Esophagus mucosa (tissue), 1 donor: ENCODE measurements around the gene SERHL2. TPM values are rescaled to one million over a fixed set of nuclear protein-coding genes. Genes with fewer than 3 reads are reported as not detected.
"Not testable (repeated sequence)": the region's sequence is repeated elsewhere in the genome, so short reads cannot be mapped to it uniquely, and the experiment has no call there.

Experiments
- ATAC-seq: fragments of 200-7000 bp; cut with Tn5 transposase; one replicate; pipeline ENCODE4 v1.9.1; 2020
- total RNA-seq: library from RNA; stranded (reverse); gene quantifications from one replicate; pipeline ENCODE4 v1.2.4, GENCODE V29; 2023
- donor health status: DM: yes; HTN: yes; CAD: no.

SERHL2 gene, protein sequence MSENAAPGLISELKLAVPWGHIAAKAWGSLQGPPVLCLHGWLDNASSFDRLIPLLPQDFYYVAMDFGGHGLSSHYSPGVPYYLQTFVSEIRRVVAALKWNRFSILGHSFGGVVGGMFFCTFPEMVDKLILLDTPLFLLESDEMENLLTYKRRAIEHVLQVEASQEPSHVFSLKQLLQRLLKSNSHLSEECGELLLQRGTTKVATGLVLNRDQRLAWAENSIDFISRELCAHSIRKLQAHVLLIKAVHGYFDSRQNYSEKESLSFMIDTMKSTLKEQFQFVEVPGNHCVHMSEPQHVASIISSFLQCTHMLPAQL
- total RNA-seq: 2.8 TPM

DNA sequence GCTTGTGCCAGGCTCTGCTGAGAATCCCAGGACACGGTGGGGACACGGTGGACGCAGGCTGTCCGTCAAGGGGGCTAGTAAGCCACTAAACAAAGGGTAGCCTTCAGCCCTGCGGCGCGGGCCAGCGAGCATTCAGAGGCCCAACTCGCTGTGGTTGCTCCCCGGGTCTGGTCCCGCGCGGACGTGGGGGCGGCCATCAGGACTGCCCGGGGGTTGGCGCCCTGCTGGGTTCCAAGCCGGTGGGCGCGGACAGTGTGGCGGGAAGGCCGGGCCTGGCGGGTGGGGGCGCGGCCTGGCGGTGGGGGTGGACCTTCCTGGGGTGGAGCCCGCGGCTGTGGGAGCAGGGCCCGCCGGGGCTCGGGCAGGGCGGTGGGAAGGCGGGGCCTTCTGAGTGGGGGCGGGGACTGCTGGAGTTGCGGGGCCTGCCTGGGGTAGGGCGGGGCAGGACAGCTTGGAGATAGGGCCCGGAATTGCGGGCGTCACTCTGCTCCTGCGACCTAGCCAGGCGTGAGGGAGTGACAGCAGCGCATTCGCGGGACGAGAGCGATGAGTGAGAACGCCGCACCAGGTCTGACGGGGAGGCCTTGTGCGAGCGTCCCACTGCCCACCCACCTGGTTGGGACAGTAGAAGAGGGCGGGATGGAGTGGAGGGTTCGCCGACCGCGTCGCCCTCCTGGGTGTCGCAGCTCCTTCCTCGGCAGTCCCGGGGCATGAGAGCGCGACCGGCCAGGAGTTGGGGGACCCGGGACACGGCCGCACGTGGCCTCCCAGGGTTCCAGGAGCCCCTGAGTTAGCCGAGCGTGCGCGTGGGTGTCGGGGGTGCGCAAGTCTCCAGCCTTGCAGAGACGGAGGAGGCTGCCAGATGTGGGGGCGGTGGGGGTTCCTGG, at the start of gene SERHL2:
SERHL2 (plus strand) TSS at position 482 of the 887 bp plus-strand sequence; CDS start at position 547, 65 bp downstream.
- ATAC-seq: peak; percentile 87

DNA sequence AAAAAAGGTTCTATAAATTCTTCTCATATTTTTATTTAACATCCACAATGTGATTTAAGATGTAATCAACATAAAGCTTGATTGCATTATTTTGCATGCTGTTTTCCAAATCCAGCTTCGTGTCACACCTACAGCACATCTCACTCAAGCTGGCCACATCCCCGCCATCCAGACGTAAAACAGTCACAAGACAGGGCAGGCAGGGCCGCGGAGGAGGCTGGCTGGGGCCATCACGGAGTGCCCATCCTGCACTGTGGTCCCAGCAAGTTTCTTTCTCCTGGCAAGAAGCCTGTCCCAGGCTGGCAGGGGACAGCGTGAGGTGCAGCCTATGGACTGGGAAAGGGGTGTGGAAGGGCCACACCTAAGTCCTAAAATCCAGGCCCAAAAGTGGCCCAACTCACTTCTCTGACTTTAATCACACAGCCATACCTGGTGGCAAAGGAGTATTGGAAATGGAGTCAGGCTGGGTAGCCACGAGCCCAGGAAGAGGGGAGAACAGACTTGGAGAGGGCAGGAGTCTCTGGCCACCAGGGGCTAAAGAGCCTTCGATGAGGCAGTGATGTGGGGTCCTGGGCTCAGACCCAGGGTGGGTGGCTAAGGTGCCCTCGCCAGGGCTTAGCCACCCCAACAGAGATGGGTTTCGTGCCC, 45.3 kb upstream of the SERHL2 start:
- peak; percentile 16 for ATAC-seq

DNA sequence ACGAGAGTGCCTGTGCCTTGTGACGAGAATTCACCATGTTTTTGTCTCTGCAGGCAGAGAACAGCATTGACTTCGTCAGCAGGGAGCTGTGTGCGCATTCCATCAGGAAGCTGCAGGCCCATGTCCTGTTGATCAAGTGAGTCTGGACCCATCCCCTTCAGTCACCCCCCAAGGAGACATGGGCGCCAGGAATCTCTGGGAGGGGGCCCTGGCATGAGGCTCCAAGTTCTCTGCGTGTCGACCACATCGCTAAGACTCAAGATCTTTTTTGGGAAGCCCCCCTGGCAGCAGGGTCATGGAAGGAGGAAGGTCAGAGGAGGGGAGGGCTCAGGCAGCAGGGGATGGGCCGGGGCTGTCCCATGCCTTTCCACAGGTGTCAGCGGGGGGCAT, 44.8 kb upstream of the SERHL2 start:
- ATAC-seq: peak; percentile 4

DNA sequence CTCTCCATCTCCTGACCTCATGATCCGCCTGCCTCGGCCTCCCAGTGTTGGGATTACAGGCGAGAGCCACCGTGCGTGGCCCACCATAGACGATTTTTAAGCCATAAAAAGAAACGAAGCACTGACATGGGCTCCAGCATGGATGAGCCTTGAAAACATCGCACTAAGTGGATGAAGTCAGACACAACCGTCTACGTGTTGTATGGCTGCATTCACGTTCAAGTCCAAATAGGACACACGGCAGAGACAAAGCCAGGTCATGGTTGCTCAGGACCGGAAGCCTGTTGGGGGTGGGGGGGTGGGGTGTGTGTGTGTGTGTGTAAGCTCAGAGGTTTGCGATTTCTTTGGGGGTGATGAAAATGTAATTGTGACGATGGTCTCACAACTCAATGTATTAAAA, 44.2 kb upstream of the SERHL2 start:
- ATAC-seq: no peak

DNA sequence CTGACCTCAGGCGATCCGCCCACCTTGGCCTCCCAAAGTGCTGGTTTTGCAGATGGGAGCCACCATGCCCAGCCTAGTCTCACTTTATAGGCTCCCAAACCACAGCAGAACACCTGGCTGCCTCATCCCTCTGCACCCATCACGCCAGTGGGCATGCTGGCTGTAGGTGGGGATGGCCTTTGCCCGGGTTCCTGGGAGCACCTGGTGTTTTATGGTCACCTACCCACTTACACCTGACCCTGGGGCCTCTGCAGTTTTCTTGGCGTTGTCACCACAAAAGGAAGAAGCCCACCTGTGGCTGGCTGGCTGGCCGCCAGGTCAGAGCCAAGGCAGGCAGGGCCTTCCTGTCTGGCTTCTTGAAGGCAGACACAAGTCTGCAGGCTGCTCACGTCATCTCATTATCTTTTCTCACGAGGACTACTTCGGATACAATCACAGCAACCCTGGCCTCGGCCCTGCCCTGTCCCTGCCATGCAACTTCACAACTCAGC, 42.3 kb upstream of the SERHL2 start:
- no peak for ATAC-seq

DNA sequence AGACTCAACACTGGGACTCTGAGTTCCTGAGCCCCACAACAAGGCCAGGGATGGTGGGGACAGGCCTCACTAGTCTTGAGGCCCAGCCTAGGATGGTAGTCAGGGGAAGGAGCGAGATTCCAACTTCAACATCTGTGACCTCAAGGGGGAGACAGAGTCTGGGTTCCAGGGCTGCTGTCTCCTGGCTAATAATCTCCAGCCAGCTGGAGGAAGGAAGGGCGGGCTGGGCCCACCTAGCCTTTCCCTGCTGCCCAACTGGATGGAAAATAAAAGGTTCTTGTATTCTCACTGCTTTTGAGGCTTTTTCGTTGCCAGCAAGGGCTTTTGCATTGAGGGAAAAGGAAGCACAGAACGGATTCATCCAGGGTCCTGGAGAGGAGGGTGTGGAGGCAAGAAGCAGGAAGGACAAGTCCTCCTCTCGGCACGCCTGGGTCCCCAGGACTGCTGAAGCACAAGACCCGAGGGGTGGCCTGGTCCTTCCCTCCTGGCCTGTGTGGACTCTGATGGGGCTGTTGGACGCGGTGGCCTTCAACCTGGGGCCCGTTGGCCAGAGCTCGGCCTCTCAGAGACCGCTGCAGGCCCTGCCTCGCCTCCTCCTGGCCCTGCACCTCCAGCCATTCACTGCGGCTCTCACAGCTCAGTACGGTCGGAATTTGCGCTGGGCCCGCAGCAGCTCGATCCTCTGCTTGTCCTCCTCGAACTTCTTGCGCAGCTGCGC, 41.3 kb upstream of the SERHL2 start:
- peak; percentile 7 for ATAC-seq

DNA sequence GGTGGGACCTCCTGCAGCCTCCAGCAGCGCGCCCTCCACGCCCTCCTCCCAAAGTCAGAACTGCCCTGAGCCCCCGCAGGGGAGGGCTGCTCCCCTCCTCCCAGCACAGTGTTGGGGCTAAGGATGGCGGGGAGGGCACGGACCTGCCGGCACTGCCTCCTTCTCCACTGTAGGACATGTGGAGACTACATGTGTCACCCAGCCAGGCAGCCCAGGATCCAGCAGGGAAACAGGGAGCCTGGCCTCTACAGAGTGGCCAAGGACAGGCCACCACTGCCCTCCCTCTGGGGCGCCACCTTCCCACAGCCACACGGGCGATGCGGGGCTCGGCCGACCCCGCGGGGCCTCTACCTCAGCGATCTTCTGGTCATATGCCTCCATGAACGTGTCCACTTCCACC, 39.4 kb upstream of the SERHL2 start:
- not testable (repeated sequence) for ATAC-seq

DNA sequence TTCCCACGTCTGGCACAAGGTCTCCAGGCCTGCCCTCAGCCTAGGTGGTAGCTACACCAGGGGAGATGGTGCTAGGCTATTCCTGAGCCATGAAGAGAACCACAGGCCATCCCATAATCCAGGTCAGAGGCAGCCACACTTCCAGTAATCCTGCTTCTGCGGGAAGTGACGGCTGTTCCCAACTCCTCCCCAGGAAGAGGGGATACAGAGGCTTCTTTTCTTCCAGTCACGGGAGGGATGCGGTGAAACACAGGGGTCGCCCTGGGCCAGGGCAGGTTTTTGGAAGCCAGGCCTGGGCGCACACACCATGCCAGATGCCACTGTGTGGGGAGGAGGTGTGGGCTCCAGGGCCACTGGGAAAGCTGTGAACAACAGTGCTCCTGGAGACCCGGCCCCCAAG, 38.5 kb upstream of the SERHL2 start:
- not testable (repeated sequence) for ATAC-seq

DNA sequence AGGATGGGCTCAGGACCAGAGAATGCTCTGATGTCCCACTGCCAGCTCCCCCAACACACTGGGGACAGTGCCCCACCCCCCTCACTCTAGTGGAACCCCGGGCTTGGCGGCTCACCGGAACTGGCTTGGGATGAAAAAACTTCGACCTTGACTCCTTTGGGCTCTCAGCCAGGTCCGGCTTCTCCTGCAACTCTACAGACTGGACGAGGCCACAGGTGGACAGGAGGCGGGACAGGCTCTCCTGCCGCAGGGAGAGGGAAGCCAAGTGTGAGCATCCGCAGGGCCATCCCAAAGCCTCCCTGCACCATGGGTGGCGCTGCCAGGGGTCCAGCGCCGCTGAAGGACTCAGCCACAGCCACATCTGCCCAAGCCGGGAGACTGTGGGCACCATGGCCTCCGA, 37.9 kb upstream of the SERHL2 start:
- ATAC-seq: no peak

DNA sequence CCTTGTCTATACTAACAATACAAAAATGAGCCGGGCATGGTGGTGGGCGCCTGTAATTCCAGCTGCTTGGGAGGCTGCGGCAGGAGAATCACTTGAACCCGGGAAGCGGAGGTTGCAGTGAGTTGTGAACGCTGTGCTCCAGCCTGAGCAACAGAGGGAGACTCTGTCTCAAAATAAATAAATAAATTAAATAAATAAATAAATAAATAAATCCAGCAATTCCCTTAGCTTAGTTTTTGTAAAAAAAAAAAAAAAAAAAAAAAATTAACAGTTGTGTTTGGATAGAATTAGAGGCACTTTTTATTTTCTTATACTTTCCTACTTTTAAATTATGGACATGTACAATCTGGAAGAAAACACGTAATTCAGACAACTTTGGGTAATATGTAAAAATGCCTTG, 36.7 kb upstream of the SERHL2 start:
- not testable (repeated sequence) for ATAC-seq

DNA sequence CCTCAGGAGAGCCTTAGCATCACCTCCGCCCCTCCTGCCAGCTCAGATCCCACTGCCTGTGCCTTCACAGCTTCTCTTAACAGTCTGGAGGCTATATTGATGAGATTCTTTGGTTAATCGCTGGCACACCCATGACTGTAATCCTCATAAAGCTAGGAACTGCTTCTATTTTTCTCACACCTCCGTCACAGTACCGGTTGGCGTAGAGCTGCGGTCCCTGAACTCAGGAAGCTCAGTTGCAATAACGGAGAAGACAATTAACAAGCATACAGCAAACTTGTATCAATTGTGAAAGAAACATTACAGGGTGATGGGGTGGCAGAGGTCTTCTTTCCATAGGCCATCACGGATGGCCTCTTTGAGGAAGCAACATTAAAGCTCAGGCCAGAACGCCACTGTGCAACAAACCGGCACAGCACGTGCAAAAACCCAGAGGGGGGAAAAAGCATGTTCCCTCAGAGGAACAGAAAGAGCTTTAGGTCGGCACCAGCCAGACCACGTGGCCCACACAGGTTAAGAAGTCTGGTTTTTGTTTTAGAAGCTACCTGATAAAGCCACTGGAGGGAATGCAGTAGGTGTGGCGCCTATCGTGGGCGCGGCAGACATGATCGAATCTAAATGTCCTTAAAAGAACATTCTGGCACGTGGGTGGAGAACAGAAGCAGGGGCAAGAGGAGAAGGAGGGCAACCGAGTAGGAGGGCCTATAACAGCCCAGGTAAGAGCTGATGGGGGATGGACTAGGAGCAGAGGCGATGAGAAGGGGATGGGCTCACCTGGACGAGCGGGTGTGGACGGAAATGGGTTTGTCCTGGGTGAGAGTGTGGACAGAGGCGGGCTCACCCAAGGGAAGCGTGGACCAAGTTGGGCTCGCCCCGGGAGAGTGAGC, 34.9 kb upstream of the SERHL2 start:
- peak; percentile 56 for ATAC-seq

DNA sequence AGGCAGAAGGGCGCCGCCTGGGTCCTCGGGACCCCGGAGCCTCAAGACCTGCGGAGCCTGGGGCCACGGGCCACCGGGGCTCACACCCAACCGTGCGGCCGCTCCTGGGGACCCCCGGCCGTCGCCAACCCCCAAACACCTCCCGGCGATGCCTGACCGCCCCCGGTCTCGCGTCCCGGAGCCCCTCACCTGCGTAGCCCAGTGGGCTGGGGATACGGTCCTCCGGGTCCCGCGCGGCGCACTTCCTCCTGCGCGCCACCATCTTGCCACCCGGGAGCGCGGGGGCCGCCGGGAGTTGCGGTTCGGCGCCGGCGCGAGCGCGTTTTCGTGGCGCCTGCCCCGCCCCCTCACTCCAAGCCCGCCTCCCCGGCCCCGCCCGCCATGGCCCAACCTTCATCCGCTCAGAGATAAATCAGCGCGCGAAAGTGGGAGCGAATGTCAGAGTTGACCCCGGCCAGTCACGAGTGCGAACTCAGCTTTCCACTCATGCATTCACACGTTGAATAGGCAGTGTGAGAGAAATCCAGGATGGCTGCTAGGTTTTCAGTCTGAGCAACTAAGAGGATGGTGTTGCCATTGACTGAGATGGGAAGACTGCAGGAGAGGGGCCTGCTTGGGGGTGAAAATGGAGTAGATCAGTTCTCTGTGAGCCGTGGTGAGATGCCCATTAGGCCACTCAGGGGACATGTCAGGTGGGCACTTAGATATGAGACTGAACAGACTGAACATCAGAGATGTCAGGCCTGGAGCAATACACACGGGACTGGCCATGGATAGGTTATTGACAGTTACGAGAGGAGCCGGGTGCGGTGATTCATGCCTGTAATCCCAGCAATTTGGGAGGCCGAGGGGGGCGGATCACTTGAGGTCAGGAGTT, 34.0 kb upstream of the SERHL2 start, which contains the start of gene RRP7A:
RRP7A (minus strand) TSS at position 272 of the 877 bp plus-strand sequence; CDS start at position 262, 10 bp downstream.
- peak; percentile 85 for ATAC-seq

DNA sequence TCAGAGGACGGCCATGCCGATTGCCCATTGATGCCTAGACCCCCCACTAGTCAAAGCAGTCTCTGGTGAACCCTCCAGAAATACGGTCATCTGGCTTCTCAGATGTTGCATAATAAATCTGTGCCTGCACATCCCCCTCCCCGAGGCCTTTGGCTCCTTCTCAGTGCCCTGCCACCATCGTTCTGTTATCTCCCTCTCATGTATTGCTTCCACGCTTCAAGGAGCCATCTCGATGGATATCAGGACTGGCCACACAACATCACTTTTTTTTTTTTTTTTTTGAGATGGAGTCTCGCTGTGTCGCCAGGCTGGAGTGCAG, 32.6 kb upstream of the SERHL2 start:
- no peak for ATAC-seq

DNA sequence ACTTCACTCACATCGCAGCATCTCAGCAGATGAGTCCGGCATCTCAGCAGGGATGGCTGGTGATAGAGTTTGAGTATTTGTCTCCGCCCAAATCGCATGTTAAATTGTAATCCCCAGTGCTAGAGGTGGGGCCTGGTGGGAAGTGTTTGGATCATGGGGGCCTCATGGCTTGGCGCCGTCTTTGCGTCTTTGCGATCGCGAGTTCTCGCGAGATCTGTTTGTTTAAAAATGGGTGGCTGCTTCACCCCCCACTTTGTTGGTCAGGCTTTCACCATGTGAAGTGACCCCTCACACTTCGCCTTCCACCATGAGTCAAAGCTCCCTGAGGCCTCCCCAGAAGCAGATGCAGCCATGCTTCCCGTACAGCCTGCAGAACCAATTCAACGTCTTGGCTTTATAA, 31.2 kb upstream of the SERHL2 start:
- no peak for ATAC-seq

DNA sequence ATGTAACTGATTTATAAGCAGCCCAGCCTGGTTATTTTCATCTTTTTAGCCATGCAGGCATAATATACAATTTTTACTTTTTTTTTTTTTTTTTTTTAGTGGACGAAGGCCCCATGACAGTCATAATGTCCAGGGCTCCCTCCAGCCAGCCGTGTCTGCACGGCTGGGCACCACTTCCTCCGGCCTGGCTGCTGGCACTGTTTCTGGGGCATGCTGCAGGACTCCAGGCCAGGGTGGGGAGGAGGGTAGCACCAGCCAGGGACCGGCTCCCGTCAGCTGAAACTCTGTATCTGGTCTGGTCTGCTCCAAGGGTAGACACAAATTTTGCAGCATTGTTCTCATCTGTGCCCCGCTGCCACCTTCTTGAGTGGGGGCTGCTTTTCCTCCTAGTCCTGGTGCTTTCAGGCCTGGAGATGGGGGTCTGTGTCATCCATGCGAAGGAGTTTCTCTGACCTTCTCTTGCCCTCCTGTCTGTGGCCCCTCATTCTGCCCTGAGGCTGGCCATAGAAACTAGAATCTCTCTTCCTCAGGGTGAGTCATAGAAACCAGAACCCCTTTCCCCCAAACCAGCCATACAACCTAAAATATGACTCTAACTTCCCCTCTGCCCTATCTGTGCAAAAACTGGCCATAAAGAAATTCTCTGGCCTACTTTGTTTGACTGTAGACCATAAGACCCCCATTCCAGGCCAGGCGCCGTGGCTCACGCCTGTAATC, 25.0 kb upstream of the SERHL2 start:
- no peak for ATAC-seq

DNA sequence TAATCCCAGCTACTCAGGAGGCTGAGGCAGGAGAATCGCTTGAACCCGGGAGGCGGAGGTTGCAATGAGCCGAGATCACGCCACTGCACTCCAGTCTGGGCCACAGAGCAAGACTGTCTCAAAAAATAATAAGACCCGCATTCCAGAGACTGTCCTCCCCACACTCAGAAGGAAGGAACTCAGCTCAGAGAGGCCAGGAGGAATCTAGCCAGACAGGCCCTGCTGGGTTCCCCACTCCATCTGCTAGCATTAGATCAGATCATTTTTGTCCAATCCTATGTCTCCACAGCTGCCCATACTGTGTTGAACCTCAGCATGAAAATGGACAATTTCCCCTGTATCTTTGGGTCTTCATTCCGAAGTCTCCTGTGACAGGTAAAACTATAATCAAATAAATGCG, 24.3 kb upstream of the SERHL2 start:
- peak; percentile 41 for ATAC-seq

DNA sequence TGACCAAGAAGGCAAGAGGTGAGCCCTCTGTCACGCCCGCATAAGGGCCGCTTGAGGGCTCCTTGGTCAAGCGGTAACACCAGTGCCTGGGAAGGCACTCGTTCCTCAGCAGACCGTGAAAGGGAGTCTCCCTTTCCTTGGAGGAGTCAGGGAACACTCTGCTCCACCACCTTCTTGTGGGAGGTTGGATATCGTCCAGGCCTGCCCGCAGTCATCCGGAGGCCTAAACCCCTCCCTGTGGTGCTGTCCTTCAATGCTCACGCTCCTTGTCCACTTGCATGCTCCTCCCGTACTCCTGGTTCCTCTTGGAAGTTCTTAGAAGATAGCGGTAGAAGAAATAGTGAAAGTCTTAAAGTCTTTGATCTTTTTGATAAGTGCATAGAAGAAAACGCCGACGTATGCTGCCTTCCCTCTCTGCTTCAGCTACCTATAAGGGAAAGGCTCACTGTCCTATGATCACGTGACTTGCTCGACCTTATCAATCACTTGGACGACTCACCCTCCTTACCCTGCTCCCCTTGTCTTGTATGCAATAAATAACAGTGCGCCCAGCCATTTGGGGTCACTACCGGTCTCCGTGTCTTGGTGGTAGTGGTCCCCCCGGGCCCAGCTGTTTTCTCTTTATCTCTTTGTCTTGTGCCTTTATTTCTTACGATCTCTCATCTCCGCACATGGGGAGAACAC, 22.2 kb upstream of the SERHL2 start:
- not testable (repeated sequence) for ATAC-seq

DNA sequence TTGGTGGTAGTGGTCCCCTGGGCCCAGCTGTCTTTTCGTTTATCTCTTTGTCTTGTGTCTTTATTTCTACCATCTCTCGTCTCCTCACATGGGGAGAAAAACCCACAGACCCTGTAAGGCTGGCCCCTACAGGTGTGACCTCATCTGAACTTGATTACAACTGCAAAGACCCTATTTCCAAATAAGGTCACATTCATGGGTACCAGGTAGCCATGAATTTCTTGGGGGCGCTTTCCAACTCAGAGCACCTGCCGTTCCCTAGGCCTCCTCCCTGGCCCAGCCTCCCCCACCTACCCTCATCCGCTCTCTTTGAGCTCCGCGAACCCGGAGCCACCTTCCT, 20.1 kb upstream of the SERHL2 start:
- no peak for ATAC-seq

DNA sequence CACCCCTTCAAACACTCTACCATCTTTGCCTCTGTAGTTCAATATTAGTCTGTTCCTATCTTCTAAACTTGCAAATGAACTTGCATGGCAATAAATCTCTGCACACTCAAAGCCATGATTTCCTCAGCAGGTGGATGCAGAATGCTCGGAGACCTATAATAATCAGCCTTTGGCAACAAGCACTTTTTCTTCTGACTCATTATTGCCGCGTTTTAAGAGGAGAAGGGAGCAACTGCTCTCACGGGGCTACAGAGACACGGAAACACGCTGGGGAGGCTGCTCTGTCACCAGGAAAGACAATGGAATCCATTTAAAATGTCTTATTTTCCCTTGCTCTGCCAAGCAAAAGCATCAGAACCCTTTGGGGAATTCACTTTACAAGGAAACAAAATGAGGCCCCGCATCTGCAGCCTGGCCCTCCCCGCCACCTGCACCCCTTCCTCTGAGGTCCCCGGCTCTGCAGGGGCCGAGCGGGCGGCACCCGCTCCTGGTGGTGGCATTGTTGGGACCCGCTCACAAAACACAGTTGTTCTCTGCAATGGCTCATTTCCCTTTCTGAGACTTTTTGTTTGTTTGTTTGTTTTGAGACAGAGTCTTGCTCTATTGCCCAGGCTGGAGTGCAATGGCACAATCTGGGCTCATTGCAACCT, 18.5 kb upstream of the SERHL2 start:
- not testable (repeated sequence) for ATAC-seq
